NCI-H345 treated with DMSO at 0.1 percent for 48 hours (cell line): ENCODE data around the gene MTCH2.

Experiments
- DNase-seq: peaks from one replicate; lab custom pipeline; 2025; ENCODE audit not compliant: unreplicated experiment; lab: John Stamatoyannopoulos, UW

MTCH2 gene

DNA sequence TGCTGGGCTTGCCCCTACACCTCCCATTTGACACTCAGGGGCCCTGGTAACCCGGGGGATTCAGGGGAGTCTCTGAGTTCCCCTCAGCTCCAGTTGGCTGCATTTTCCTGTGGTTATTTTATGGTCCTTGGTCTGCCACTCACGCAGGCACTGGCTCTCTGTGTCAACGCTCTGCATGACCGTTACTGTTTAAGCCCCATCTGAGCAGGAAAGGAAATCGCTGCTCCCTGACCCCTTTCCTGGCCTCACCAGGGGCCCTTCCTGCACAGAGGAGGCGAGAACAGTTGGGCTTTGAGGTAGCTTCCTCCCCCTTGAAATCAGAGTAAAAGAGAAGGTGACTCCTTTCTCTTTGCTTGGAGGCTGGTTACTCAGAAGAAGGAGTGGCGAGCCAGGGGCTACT is 50.6 kb downstream of the MTCH2 start:
- no peak for DNase-seq

DNA sequence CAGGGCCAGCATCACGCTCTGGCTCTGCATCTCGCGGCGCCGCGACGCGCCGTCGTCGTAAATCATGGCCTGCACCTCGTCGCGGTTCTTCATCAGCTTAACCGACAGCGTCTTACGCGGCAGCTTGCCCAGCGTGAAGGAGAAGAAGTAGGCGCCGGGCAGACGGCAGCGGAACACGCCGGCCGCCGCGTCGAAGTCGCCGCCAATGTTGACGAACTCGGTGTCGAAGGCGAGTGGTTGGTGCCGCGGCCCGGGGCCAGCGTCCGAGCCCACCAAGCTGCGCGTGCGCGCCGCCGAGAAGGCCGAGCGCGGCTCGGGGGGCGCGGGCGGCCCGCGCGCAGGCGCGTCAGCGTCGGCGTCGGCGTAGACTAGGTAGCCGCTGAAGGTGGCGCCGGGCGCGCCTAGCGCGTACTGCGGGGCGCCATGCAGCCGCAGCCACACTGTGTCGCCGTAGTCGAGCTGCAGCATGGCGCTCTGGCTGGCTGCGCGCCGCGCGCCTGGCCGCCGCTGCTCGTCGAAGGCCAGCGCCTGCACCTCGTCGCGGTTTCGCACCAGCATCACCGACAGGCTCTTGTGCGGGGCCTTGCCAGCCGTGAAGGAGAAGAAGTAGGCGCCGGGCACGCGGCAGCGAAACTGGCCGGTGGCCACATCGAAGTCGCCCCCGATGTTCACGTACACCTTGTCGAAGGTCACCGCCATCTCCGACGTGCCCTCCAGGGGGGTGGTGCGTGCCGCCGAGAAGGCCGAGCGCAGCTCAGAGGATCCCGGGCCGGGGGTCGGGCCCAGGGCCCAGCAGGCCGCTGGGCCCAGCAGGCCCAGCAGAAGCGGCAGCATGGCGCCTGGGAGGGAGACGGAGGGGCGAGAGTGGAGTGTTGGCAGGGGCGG is 52.1 kb downstream of the MTCH2 start:
- no peak for DNase-seq

DNA sequence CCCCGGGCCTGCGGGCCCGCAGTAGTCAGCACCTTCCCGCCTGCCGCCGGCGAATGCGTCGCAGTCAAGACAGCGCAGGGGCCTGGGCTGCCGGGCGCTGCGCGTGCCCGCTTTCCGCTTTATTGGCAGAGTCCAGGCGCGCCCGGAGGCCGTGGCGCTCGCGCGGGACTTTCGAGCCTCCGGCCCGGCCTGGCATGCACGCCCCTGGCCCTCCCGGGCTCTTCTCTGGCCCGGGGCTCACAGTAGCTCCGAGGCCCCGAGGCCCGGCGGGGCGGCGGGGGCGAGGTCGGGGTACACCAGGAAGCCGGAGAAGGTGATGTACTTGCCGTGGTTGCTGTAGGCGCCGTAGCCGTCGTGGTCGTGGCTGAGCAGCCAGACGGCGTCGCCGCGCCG is 52.8 kb downstream of the MTCH2 start:
- no peak for DNase-seq

DNA sequence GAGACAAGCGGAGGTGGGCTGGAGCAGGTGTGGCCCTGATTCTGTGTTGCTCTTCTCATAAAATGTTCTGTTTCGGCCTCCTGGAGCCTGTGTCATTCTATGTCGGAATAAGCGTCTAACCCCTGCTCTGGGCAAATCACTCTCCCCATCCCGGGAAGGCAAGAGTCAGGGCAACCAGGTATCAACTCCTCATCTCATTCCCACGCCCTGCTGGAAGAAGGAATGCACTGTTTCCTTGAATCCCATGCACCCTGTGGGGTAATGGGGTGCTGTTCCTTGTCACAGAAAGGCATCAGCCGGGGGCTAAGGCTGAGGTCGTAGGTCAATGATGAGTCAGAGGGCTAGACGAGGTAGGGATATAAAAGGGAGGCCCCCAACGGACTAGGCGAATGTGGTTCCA is 53.2 kb downstream of the MTCH2 start:
- DNase-seq, result no peak

DNA sequence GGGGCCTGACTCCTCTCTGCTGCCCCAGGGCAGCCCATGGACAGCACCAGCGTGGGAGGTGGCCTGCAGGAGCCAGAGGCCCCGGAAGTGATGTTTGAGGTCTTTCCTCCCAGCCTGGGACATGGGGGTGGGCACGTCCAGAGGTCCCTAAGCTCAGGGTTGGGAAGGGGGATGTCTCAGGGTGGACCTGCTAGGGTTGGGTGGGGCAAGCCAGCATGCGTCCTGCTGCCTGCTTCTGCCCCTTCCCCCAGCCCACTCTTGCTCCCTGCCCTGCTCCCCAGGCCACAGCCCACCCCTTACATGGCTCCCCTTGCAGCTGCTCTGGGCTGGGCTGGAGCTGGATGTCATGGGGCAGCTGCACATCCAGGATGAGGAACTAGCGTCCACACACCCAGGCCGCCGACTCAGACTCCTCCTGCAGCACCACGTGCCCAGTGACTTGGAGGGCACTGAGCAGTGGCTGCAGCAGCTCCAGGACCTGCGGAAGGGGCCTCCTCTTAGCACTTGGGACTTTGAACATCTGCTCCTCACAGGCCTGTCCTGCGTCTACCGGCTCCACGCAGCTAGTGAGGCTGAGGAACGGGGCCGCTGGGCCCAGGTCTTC is 54.5 kb downstream of the MTCH2 start:
- no peak for DNase-seq

DNA sequence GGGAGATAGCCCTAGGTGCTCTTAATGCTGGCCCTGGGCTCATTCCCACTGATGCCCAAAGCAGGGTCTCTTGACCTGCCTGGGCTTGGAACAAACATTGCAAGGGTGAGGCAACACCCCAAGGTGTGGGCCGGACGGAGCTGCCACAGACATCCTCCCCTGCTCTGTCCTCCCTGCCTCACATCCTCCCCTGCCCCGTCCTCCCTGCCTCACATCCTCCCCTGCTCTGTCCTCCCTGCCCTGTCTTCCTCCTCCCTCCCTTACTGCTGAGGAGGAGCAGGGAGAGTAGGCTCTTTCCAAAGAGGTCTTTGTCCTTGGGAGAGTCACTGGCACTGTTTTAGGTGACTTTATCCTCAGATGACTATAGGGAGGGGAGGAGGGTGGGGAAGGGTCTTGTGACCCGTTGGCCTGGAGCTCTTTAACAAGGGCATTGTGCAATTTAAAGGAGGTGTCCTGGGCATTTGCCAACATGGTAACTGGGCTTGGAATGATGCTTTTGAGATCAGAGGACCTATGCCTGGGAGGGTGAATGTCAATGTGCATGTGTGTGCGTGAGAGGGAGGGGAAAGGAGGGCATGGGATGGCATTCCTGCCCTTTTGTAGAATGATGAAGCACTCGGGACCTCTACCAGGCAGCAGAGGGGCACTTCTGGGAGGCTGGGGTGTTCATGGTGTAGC is 55.2 kb downstream of the MTCH2 start:
- no peak for DNase-seq

DNA sequence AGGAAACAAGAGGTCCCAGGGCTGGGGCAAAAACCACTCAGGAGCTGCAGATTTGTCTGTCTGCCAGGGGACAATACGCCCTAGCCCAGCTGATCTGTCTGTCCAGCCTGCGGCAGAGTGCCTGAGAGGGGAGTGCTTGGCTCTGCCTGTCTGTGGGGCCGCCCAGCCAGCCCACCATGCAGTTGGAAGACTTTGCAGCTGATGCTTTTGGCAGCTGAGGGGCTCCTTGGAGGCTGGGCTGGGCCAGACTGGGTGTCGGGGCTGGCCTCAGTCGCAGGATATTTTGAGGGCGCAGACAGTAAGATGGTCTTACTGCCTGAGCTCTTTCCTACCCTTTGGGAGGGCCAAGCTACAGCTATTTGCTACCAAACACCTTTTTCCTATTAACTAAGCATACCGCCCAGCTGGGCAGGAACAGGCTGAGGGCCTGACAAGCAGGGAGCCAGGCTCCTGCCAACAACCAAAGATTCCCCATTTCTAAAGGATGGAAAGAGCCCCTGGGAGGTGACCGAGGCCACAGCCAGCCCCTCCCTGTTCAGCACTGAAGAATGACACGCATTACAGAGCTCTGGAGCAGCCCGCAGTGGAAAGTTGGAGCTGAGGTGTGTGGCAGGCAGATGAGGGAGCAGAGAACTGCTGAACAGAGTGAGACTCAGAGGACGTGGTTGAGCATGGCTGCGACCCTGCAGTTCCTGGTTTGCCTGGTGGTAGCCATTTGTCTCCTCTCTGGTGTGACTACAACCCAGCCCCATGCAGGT is 56.1 kb downstream of the MTCH2 start, which contains the start of gene FAM180B:
FAM180B (plus strand) TSS at position 581 of the 758 bp plus-strand sequence; CDS start at position 672, 91 bp downstream.
- no peak for DNase-seq

DNA sequence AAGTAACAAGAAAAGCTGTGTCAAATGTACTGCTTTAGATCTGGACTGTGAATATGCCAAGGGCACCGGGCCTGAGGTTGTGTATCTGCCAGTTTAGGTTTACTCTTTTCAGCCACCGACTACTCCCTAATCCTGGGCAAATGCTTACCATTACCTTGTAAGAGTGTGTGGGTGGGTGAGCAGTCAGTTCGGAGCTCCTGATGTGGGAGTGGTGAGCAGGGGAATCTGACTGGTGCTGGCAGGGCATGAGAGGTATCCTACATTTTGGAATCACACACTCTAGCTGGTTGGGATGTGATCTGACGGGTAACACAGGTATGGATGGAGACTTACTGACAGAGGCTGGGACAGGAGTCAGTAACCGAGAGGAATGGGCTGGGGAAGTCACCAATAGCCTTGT is 58.5 kb downstream of the MTCH2 start:
- no peak for DNase-seq

DNA sequence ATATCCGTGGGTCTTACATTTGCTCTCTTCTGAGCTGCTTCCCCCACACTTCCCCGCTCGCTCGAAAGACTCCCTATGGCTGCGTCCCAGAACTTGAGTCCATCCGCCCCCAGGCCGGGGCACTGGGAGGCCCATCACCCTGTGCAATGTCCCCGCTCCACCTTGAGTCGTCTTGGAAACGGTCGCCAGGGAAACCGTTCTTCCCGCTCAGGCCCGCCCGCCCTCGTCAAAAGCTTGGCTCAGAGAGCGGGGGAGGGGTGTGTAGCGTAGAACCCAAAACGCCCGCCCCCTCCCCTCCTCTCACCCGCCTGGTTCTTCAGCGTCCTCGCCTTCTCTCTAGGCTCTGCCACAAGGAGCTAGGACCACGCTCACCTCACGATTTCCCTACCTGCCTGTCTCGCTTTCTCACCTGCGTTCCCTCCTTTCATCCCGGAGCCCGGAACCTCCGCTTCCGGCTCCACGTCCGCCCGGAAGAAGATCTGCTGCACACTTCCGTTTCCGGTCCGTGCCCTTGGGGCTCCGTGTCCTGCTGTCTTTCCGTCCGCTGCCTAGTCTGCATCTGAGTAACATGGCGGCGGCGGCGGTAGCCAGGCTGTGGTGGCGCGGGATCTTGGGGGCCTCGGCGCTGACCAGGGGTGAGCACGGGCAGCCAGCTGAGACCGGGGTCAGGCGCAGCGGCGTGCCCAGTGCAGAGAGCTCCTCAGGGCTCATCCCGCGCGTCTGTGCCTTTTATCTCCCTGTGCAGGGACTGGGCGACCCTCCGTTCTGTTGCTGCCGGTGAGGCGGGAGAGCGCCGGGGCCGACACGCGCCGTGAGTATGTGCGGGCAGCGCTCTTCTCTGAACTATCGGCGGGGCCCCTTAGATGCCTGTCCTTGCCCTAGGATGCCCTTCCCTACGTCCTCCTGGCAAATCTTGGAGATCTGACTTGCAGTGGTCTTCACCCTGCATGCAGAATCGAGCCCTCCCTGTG is 63.5 kb downstream of the MTCH2 start, which contains the start of the genes KBTBD4 and NDUFS3:
KBTBD4 (minus strand) TSS at position 447 of the 971 bp plus-strand sequence; CDS start at position 428, 19 bp downstream.
NDUFS3 (plus strand) TSS at position 551 of the 971 bp plus-strand sequence; CDS start at position 569, 18 bp downstream.
- DNase-seq, result peak; percentile 68

DNA sequence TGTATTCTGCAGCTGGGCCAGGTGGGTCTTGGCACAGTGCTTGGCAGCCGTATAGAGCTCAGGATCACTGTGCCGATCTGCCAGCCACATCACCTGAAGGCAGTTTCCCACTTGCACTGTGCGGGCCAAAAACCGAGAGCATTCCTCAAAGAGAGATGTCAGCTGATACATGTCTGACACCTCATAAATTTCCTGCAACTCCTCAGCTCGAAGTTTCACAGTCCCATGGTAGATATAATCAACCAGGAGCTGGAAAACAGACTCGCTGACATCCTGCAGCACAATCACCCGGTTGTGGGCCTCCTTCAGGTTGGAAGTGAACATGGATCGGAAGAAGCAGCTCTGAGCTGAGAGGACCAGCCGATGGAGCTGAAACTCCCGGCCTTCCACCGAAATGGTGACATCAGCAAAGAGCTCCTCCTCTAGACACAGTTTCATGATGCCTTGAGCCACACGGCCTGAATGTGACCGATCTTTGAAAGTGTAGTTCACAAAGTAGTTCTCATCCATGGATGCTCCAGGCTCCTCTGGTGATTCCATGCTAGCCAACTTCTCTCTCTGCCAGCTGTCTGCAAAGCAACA is 64.8 kb downstream of the MTCH2 start:
- DNase-seq, result no peak

DNA sequence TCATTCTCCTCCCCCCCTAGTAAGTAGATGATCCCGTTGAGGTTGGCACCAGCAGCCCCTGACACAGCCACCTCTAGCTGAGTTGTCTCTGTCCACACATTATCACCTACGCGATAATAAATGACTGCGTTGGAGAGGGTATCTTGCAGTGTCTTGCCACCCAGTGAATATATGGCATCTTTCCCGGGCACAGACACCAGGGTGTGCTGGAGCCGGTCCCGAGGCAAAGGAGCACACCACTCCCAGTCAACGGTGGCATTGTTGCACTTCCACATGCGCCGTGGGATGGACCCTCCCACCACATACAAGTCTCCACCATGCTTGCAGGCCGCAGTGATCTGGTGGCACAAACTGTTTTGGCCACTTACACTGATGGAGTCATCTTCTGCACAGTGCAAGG is 69.0 kb downstream of the MTCH2 start:
- no peak for DNase-seq

DNA sequence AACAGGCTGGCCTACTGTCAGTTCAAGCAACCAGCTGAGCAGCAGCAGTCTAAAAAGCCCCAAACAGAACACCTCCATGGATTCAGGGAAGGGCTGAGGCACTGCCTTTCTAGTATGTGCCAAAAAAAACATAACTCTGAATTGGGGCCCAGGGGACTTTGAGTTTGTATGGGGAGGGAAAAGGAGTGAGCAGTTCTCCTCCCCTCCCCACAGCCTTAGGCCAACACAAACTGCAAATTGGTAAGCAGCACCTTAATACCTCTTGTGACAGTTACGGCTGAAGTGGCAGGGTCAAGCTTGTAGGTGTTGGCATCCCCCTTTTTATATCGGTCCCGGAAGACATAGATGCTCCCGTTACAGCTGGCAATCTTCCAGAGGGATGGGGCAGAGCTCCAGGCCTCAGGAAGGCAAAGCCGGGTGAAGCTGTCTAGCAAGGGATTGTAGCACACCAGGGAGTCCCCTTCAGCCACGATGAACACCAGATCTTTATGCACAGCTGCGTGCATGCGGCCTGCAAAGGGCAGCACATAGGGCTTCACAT is 69.6 kb downstream of the MTCH2 start:
- DNase-seq, result no peak

DNA sequence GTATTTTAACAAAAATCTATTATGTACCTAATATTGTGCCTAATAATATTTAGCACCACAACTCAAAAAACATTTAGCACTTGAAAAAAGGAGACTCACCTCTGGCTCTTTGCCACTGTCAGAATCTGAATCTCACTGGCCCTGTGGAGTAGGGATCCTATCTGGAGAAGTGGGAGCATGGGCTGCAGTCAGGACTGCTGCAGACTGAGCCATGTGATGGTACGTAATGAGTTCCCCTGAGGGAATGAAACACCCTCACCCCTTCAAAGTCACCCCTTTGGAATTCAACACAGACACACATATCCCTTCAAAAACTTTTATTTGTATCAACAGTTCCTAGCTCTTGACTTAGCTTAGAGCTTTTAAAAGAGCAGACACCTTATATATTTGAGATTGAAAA is 70.5 kb downstream of the MTCH2 start:
- DNase-seq, result no peak

DNA sequence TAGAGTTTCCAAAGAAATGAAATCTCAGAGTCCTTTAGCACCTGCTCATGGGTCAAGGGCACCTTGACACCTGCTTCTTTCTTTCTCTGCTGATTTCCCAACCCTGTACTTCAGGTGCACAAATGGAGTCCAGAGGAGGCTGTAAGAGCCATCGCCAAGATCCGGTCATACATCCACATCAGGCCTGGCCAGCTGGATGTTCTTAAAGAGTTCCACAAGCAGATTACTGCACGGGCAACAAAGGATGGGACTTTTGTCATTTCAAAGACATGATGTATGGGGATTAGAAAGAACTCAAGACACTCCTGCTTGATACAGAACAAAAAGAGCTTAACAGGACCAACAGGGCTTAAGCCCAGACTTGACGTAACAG is 71.0 kb downstream of the MTCH2 start:
- DNase-seq, result no peak

DNA sequence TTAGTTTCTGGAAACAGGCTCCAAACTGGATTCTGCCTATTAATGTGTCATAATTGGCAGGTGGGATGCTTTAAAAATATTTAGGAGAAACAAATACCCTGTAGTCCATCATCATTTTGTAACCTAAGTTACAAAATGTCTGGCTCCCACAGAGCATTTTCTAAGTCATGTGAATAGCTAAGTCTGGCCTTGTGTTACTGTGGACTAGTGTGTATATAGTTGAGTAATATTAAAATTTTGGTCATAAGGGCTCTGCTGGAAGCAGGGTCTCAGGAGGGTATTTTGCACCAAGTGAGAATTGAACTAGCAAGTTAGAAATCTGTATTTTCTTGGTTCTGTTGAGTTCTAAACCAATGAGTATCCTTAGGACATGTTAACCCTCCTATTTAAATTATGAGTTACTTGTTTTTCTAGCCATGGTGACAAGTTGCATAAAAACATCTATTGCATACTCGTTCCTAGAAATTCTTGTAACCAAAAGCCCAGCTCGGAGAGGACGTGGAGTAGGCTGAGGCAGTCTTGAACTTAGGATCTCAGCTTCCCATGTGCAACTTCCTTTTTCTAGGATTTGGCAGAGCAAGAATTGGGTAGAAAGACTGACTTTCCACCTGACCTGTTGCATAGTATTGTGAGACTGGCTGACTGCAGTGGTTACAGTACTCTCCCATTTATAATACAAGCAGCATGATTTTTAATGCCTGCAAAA is 71.6 kb downstream of the MTCH2 start:
- no peak for DNase-seq

DNA sequence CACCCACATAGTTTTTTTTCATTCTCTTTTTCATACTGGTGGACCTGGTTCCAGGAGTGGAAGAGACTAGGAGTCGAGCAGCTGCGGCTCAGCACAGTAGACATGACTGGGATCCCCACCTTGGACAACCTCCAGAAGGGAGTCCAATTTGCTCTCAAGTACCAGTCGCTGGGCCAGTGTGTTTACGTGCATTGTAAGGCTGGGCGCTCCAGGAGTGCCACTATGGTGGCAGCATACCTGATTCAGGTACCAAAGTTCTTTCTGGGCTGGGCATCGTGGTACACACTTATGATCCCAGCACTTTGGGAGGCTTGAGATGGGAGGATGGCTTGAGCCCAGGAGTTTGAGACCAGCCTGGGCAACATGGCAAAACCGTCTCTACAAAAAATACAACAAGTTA is 72.7 kb downstream of the MTCH2 start:
- DNase-seq, result no peak
